Osteocyte (in vitro differentiated cells): ENCODE results near the gene GPR21. TPM values are rescaled to one million over a fixed set of nuclear protein-coding genes. Genes with fewer than 3 reads are reported as not detected.
A peak's percentile ranks its signal among the peaks of the same experiment; 100 is the strongest.

Experiments used
- DNase-seq: peaks from one replicate; pipeline ENCODE4 v3.0.0; 2021; ENCODE audit warnings: mixed read lengths; ENCODE audit not compliant: unreplicated experiment; ENCODE audit errors: extremely low spot score
- H3K27ac Mint-ChIP-seq: one replicate; pipeline ENCODE4 v1.8.0; 2021; ENCODE audit warnings: mild to moderate bottlenecking, mixed read lengths; ENCODE audit not compliant: unreplicated experiment
- H3K27me3 Mint-ChIP-seq: one replicate; pipeline ENCODE4 v1.8.0; 2021; ENCODE audit warnings: mixed read lengths; ENCODE audit not compliant: unreplicated experiment
- H3K36me3 Mint-ChIP-seq: one replicate; pipeline ENCODE4 v1.8.0; 2021; ENCODE audit warnings: mixed read lengths; ENCODE audit not compliant: unreplicated experiment
- H3K4me1 Mint-ChIP-seq: one replicate; pipeline ENCODE4 v1.8.0; 2021; ENCODE audit warnings: mixed read lengths; ENCODE audit not compliant: unreplicated experiment
- H3K4me3 Mint-ChIP-seq: one replicate; pipeline ENCODE4 v1.8.0; 2021; ENCODE audit warnings: mild to moderate bottlenecking, moderate library complexity, mixed read lengths; ENCODE audit not compliant: unreplicated experiment
- H3K9me3 Mint-ChIP-seq: one replicate; pipeline ENCODE4 v1.8.0; 2021; ENCODE audit warnings: mixed read lengths; ENCODE audit not compliant: unreplicated experiment
- CTCF ChIP-seq: fragments of 200-600 bp; sonication (generic); IDR thresholded peaks from 2 replicates; pipeline ENCODE4 v1.5.0; 2021; ENCODE audit warnings: antibody characterized with exemption, mild to moderate bottlenecking, moderate library complexity
- total RNA-seq: library from RNA; stranded (reverse); gene quantifications from 2 replicates; pipeline ENCODE4 v1.2.1, GENCODE V29; 2021

Gene GPR21
- total RNA-seq, 1 donor from 2014 or later = 3.4 TPM

GRCh38 chr9:122991370-122991830, 42.1 kb upstream of the GPR21 start:
- H3K36me3 Mint-ChIP-seq = peaks cover 19% of the 10 kb centered on the region
- H3K4me1 Mint-ChIP-seq = peaks cover 13% of the 10 kb centered on the region
- no peak for DNase-seq
- TF ChIP-seq CTCF = peak; percentile 72
- peak overlapping the region; percentile 64 for H3K27ac Mint-ChIP-seq
- no peaks in the 10 kb centered on the region for H3K9me3 Mint-ChIP-seq
- no peaks in the 10 kb centered on the region for H3K27me3 Mint-ChIP-seq
- no peak overlapping the region for H3K4me3 Mint-ChIP-seq

GRCh38 chr9:122996586-122996985, 36.9 kb upstream of the GPR21 start:
- Mint-ChIP-seq H3K27me3 (no peaks in the 10 kb centered on the region), H3K36me3 (peaks cover 41% of the 10 kb centered on the region), H3K4me3 (no peak overlapping the region), H3K4me1 (peaks cover 25% of the 10 kb centered on the region), H3K27ac (no peak overlapping the region), H3K9me3 (no peaks in the 10 kb centered on the region)
- DNase-seq = no peak
- no peak for TF ChIP-seq CTCF

- Mint-ChIP-seq H3K4me1 (peaks cover 40% of the 10 kb centered on the region), H3K27me3 (no peaks in the 10 kb centered on the region), H3K27ac (no peak overlapping the region), H3K4me3 (no peak overlapping the region), H3K36me3 (peaks cover 44% of the 10 kb centered on the region), H3K9me3 (no peaks in the 10 kb centered on the region)
- DNase-seq = no peak
- TF ChIP-seq CTCF = no peak
These were observed 35.0 kb upstream of the GPR21 start for GRCh38 chr9:122998448-122998847.

GRCh38 chr9:123000371-123001068, 32.9 kb upstream of the GPR21 start:
- Mint-ChIP-seq H3K4me1 (peaks cover 45% of the 10 kb centered on the region), H3K27ac (peak overlapping the region; percentile 56), H3K9me3 (no peaks in the 10 kb centered on the region), H3K27me3 (no peaks in the 10 kb centered on the region), H3K36me3 (peaks cover 48% of the 10 kb centered on the region), H3K4me3 (no peak overlapping the region)
- no peak for TF ChIP-seq CTCF
- DNase-seq = no peak

- no peak for DNase-seq
- no peaks in the 10 kb centered on the region for H3K9me3 Mint-ChIP-seq
These were observed 30.7 kb upstream of the GPR21 start for GRCh38 chr9:123002754-123003153.

More at GRCh38 chr9:123002754-123003153, 30.7 kb upstream of the GPR21 start:
- peaks cover 40% of the 10 kb centered on the region for H3K36me3 Mint-ChIP-seq
- no peak for TF ChIP-seq CTCF
- H3K4me3 Mint-ChIP-seq = peak overlapping the region; percentile 68
- no peaks in the 10 kb centered on the region for H3K27me3 Mint-ChIP-seq
- peaks cover 45% of the 10 kb centered on the region for H3K4me1 Mint-ChIP-seq
- peak overlapping the region; percentile 95 for H3K27ac Mint-ChIP-seq
